DLD1 (cell line): ENCODE data around the gene RTL1.

Experiments
- in situ Hi-C: cut with HindIII; loops from 2 replicates; pipeline ENCODE4 v1.10.0; 2017; ENCODE audit warnings: low sequenced_read_pairs

Gene RTL1

DNA sequence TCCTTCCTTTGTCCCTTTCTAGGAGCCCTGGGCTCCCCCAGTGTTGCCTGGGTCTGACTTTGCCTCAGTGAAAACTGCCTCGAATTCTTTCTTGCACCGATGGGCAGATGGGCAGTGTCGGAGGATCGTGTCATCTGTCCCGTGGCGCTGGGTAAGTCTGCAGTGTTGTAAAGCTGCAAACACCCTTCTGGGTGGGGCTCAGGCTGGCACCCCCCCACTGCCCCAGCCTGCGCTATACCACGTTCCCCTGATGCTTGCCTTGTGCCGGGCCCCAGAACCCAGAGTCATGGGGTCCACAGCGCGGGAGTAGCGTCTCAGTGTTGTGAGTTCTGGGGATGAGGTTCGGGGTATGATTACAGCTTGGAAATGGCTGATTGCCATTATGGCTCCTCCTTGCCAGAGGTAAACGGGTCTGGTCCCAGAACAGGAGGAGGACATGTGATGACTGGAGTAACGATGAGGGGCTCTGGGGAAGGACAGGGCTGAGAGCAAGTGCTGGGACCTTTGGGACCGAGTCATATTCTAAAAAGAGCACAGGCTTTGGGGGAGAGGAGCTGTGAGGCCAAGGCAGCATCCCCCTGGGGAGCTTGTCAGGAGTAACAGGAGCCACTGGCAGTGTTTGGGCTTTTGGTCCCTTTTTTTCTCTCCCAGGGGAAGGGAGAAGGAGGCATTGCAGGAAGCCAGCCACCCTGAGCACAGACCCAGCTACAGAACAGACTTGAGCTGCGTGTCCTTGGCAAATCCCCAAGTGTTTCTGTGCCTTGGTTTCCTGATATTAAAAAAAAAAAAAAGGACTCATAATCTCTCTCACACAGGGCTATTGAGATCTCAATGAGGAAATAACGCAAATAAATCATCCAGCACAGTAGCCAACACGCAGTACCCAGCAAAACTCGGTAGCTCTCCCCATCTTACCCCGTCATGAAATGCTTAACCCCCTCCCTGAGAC, 4.3 kb downstream of the RTL1 start:
- in situ Hi-C loops, result no loop called here

- in situ Hi-C loops, result no loop called here
These were observed 5.1 kb downstream of the RTL1 start for GRCh38 chr14:100898465-100898864.

DNA sequence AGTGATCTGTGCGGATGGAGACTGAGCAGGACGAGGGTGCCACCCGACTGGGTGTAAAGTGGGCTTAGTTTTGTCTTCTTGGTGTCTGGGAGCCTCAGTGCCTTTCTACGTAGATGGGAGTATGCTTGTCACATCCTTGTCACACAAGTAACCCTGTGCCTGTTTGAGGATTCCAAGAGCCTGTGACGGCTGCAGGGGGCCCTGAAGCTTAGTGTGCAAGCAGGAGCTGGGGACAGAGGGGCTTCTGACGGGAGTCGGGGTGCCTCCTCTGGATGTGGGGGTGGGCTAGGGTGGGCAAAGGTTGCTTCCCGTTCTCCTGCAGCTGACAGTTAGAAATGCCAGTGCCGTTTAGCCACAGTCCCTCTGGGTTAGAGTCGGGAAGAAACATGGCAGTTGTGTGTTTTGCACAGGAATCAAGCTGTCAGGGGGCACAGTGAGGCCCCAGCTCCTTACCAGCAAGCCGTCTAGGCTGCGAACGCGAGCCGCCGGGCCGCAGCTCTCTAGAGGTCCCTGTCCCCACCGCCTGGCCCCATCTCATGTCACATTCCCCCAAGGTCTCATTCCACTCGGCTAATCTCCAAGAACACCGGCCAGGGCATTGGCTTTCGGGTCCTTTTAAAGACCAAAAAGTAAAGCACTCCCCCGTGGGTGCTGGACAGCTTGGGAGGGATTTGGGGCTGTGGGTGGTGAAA, 7.0 kb downstream of the RTL1 start:
- in situ Hi-C loops, result no loop called here

DNA sequence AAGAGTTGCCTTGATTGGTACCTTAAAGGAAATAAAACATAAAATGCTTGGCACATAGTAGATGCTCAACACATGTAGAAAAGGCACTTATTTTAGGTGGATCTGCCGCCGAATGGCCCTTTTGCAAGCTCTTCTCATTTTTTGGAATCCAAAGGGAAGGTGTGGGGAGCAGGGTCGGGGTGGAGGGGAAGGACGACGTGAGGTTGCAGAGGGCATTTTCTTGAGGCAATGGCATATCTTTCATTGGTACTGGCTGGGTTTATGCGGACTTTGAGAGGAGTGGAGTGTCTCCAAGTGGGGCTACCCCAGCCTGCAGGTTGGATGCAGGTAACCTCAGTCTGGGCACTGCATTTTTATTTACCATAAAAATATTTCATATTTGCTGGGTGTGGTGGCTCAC, 8.1 kb downstream of the RTL1 start:
- in situ Hi-C loops, result no loop called here

DNA sequence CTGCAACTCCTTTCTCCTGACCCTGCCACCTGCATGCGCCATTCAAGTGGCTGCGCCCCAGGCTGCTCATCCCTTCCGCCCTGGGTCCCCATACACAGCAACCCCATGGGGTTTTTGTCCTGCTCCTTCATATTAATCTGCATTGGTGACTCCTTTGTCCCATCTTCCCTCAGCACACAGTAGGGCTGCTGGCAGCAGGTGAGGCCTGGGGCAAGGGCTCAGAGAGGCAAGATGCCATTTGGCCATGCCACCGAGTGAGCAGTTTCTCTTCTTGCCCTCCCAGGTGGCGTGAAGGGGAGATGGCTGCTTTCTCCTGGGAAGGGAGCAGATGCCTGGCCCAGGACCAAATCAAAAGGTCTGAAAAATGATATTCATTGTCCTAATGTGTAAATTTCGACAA, 9.1 kb downstream of the RTL1 start:
- in situ Hi-C loops, result no loop called here

DNA sequence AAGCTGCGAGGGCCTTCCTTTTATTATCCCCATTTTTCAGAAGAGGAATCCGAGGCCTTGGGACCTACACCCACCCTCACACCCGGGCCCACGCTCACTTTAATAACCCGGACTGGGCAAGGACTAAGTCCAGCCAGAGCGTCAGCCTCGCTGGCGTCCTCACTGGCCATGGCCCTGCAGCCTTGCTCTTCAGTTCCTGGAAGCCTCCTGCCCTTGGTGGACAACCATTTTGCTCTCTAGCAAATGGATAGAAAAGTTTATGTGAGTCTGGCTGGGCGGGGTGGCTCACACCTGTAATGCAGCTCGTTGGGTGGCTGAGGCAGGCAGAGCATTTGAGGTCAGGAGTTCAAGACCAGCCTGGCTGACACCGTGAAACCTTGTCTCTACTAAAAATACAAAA, 9.8 kb downstream of the RTL1 start:
- in situ Hi-C loops, result no loop called here

DNA sequence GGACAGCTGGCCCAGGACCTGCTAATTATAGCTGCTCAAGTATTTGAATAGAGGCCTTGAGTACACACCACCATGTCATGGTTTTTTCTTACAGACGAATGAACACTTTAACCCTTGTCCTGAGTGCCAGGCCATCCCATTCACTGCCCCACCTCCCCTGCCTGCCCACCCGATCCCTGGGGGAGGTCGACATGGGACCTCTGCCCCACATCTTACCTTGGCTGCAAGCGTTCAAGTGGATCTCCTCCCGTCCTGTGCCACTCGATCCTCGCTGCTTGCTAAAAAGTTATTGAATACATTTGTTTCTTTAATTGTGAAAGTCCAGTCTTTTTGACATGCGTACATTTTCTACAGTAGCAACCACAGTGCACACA, 10.3 kb downstream of the RTL1 start:
- in situ Hi-C loops, result no loop called here

- in situ Hi-C loops, result no loop called here
These were observed 10.9 kb downstream of the RTL1 start for GRCh38 chr14:100892496-100893227.

DNA sequence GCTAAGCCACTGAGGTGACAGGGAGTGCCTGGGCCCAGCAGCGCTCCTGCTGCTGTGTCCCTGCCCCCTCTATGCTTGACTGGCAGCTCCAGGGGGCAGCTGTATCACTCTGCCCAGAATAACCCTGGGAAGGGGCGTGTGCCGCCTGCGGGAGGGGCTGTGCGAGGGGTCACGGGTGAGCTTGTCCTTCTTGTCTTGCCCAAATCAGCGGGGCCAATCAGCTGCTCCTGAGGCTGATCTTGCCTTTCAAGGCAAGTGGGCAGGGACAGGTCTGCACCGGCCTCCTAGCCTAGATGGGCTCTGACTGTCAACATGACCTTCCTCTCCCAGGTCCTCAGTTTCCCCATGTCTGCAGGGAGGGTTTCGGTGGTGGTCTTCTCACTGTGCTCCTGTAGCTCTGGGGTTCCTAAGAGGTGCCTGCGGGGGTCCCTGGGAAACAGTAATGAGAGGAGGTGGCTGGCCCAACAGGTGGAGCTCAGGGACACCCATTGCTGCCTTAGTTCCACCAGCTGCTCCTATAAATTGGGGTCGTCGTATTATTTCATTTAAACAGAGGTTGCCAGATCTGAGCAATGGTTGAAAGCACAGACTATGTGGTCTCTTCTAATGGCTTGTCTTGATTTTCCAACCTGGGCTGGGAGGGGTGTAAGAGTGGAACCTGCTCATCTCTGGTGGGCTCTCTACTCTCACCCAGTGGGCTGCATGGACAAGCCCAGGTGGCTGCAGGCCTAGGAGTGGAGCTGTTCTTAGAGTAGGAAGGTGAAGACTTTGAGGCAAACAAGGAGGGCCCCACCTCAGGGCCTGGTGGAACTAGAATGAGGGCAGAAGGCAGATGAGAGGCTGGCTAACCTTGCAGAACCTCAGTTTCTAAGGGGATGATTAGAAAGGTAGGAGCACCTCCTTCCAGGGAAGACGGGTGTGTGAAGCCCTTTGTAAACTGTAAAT, 11.7 kb downstream of the RTL1 start:
- in situ Hi-C loops, result no loop called here

GRCh38 chr14:100891051-100891450, 12.5 kb downstream of the RTL1 start:
- in situ Hi-C loops, result no loop called here

DNA sequence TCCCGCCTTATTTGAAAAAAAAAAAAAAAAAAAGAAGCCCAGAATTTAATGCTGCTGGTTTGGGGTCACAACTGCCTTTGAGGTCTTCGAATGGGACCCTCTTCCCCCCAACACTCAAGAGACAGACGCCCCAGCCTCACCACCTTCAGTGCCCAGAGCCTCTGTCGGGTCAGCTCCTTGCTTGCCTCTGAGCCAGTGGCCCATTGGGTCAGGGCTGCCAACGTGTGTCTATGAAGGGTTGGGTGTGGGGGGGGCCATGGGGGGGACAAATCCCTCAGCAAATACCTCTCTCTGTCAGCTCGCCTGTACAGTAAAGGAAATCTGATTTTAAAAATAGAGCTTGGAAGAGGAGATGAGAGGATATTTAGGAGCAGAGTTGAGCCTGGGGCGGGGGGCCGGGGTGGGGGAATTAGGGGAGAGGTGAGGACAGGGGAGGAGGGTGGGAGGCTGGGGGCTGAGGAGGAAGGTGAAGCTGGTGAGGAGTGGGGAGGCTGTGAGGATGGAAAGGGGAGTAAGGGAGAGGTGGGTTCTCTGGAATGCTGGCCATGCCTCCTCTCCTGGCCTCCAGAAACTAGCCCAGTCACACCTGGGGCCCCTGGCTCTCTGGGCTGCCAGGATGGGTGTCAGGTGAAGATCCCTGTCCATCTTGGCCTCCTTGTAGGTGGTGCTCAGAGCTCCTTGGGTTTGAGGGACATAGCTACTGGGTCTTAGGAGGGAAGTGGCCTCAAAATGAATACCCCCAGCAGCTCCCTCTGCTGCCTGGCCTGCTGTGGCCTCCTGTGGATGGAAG, 13.3 kb downstream of the RTL1 start:
- in situ Hi-C loops, result no loop called here

- in situ Hi-C loops, result no loop called here
These were observed 13.9 kb downstream of the RTL1 start for GRCh38 chr14:100889641-100890040.

DNA sequence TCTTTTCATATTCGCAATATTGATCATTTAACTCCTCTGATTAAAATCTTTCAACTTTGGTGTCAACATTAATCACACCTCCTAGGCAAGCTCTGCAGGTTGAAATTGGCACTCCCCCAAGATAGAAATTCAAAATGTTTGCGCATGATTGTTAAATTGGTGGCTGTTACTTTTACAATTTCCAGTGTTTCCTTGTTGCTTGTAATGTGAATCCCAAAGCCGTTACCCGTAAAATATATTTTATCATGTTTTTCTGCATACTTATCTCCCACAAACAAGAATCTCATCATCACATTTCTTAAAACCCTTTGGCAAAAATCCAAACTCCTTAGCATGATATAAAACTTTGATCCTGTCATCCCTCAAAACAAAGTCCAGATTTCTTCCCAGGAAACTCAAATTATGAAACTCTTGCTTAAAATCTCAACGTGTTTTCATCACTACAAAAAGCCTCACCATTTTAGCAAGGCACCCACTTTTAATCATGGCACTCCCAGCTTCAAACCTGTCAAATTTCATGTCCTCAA, 14.7 kb downstream of the RTL1 start:
- in situ Hi-C loops, result no loop called here

- in situ Hi-C loops, result no loop called here
These were observed 15.7 kb downstream of the RTL1 start for GRCh38 chr14:100887728-100888335.

DNA sequence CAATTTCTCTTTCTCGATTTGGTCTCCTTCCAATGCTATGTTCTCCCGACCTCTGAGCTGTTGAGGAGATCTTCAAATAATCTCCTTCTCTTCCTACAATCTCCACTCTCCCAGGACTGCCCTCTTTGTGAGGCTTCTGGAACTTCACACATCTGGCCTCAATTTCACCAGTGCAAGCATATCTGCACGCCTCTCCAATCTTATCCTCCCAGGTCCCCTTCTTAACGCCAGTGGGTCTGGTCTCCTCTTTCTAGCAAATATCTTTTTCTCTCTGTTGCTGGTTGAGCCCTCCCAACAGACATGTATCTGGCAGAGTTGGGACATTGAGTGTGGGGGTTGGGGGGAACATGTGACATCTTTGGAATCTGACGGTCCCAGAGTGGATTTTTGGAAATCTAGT, 17.9 kb downstream of the RTL1 start:
- in situ Hi-C loops, result no loop called here

- in situ Hi-C loops, result no loop called here
These were observed 18.3 kb downstream of the RTL1 start for GRCh38 chr14:100885196-100885595.

- in situ Hi-C loops, result no loop called here
These were observed 19.1 kb downstream of the RTL1 start for GRCh38 chr14:100884456-100884855.

- in situ Hi-C loops, result no loop called here
These were observed 19.8 kb downstream of the RTL1 start for GRCh38 chr14:100883789-100884101.
